Measurements from ENCODE around the gene GDPD4. TPM values are rescaled to one million over a fixed set of nuclear protein-coding genes. Genes with fewer than 3 reads are reported as not detected.

Gene GDPD4
- total RNA-seq, 1 donor from 2014 or later, result not detected

DNA sequence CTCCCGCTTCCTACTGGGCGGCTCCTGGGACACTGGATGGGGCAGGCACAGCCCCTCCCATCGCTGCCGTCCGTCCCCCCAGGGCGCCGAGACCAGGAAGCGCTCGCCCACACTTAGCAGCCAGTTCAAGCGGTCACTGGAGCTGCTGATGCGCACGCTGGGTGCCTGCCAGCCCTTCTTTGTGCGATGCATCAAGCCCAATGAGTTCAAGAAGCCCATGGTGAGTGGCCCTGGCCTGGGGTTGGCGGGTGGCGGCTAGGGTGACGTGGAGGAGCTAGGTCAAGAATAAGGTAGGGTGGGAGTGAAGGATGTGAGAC lies 128.9 kb downstream of the GDPD4 start:
- no peak overlapping the region for H3K27ac ChIP-seq
- intact Hi-C loops (cut with DNase I), result no loop called here
- H3K36me3 ChIP-seq, result no peaks in the 10 kb centered on the region
- DNase-seq (ENCODE audit: low spot score in 2 of 2), result no peak
- no peaks in the 10 kb centered on the region for H3K9me3 ChIP-seq
- H3K4me1 ChIP-seq, result no peaks in the 10 kb centered on the region
- H3K27me3 ChIP-seq, result no peaks in the 10 kb centered on the region
- H3K4me3 ChIP-seq, result no peak overlapping the region
- TF ChIP-seq CTCF (IDR thresholded peaks at IDR 0.05), result no peak

DNA sequence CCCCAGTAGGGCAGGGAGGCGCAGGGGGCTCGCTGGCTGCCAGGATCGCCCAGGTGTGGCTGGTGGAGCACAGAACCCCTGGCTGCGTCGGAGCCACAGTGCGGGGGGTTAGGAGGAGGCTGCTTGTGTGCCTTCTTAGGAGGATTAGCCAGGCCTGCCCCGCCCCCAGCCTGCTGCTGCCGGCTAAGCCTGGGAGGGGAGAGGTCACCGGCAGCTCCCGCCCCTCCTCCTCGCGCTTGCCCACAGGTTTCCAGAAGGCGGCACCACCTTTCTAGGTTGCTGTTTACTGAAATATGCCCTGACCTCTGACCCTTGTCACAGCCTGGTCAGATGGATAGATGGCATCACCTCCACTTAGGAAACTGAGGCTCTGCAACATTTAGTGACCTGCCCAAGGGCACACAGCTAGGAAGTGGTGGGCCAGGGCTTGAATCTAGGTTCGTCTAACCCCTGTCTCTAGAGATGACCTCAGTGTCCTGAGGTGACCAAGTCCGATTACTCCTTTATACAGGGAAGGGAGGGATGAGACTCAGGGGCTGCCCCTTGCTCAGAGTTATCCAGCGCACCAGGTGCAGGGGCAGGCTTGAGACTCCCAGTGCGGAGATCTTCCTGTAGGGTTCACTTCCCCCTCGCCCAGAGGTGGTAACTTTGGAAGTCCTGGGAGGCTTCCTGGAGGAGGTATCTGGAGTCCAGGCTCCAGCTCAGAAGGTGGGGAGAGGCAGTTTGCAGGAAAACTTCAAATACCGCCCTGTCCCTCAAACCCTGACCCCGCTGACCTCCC lies 129.4 kb downstream of the GDPD4 start:
- intact Hi-C loops (cut with DNase I), result no loop called here
- no peaks in the 10 kb centered on the region for H3K9me3 ChIP-seq
- no peaks in the 10 kb centered on the region for H3K36me3 ChIP-seq
- no peak for TF ChIP-seq CTCF (IDR thresholded peaks at IDR 0.05)
- no peaks in the 10 kb centered on the region for H3K27me3 ChIP-seq
- DNase-seq (ENCODE audit: low spot score in 2 of 2), result no peak
- H3K27ac ChIP-seq, result no peak overlapping the region
- no peaks in the 10 kb centered on the region for H3K4me1 ChIP-seq
- no peak overlapping the region for H3K4me3 ChIP-seq

GRCh38 chr11:77171254-77171653 lies 130.2 kb downstream of the GDPD4 start:
- intact Hi-C loops (cut with DNase I), result no loop called here
- H3K36me3 ChIP-seq, result no peaks in the 10 kb centered on the region
- DNase-seq (ENCODE audit: low spot score in 2 of 2), result no peak
- H3K4me3 ChIP-seq, result no peak overlapping the region
- TF ChIP-seq CTCF (IDR thresholded peaks at IDR 0.05), result no peak
- H3K27ac ChIP-seq, result no peak overlapping the region
- no peaks in the 10 kb centered on the region for H3K9me3 ChIP-seq
- no peaks in the 10 kb centered on the region for H3K27me3 ChIP-seq
- no peaks in the 10 kb centered on the region for H3K4me1 ChIP-seq

GRCh38 chr11:77170107-77170506 lies 131.4 kb downstream of the GDPD4 start:
- no peaks in the 10 kb centered on the region for H3K9me3 ChIP-seq
- intact Hi-C loops (cut with DNase I), result no loop called here
- TF ChIP-seq CTCF (IDR thresholded peaks at IDR 0.05), result no peak
- no peaks in the 10 kb centered on the region for H3K27me3 ChIP-seq
- no peak for DNase-seq (ENCODE audit: low spot score in 2 of 2)
- H3K36me3 ChIP-seq, result no peaks in the 10 kb centered on the region
- H3K4me1 ChIP-seq, result no peaks in the 10 kb centered on the region
- no peak overlapping the region for H3K27ac ChIP-seq
- H3K4me3 ChIP-seq, result no peak overlapping the region

- no peak for TF ChIP-seq CTCF (IDR thresholded peaks at IDR 0.05)
- Histone ChIP-seq H3K4me1 (no peaks in the 10 kb centered on the region), H3K27ac (no peak overlapping the region), H3K9me3 (no peaks in the 10 kb centered on the region), H3K4me3 (no peak overlapping the region), H3K27me3 (no peaks in the 10 kb centered on the region), H3K36me3 (no peaks in the 10 kb centered on the region)
- intact Hi-C loops (cut with DNase I), result no loop called here
- no peak for DNase-seq (ENCODE audit: low spot score in 2 of 2)
These were observed 133.7 kb downstream of the GDPD4 start for GRCh38 chr11:77167791-77168190.

Measured in ascending aorta (tissue), 2 donors.